NOMO-1 treated with dmso at 0.1 percent for 144 hours (cell line): Measurements from ENCODE around the gene BMP8A.
"Not testable (repeated sequence)": the region's sequence is repeated elsewhere in the genome, so short reads cannot be mapped to it uniquely, and the experiment has no call there.

Experiments used
- DNase-seq: peaks from one replicate; lab custom pipeline; 2025; ENCODE audit not compliant: unreplicated experiment; lab: John Stamatoyannopoulos, UW

The BMP8A gene

DNA sequence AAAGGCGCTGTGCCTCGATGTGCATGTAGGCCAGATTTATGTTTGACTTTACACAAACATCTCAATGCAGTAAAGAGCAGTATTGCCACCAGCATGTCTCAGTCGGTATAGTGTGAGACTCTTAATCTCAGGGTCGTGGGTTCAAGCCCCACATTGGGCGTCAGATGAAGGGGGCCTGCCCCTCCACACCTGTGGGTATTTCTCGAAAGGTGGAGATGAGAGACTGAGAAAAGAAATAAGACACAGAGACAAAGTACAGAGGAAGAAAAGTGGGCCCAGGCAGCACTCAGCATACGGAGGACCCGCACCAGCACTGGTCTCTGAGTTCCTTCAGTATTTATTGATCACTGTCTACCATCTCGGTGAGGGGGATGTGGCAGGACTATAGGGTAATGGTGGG lies 13.0 kb downstream of the BMP8A start:
- DNase-seq = not testable (repeated sequence)

GRCh38 chr1:39505289-39505688 lies 13.9 kb downstream of the BMP8A start:
- DNase-seq = no peak

DNA sequence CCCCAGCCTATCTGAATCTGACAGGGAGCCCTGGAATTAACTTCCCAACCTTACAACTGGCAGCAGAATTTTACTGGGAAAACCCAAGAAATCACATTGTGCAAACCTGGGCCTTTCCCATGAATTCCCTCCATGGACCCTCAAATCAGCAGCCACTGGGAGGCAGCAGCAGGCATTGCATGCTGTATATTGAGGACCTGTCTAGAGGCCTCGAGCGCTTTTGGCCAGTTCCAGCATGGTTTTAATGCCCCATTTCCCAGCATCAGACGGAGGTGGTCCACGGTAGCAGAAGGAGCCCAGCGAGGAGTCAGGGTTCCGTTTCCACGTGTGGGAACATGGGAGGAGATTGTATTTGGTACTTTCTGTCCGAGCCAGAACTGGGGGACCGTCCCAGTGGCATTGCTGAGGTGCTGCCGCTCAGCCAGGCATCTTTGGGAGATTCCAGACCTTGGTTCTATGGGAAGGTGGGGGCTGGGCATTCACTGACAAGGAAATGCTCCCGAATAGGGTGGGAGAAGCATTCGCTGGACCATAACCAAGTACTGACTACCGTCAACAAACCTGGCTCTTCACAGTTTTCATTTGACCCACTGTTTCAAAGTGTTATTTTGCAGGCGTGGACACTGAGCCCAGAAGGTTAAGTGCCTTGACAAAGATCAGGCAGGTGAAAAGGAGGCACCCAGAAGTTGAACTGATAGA lies 15.9 kb downstream of the BMP8A start:
- DNase-seq = no peak

GRCh38 chr1:39508266-39508665 lies 16.8 kb downstream of the BMP8A start:
- no peak for DNase-seq

DNA sequence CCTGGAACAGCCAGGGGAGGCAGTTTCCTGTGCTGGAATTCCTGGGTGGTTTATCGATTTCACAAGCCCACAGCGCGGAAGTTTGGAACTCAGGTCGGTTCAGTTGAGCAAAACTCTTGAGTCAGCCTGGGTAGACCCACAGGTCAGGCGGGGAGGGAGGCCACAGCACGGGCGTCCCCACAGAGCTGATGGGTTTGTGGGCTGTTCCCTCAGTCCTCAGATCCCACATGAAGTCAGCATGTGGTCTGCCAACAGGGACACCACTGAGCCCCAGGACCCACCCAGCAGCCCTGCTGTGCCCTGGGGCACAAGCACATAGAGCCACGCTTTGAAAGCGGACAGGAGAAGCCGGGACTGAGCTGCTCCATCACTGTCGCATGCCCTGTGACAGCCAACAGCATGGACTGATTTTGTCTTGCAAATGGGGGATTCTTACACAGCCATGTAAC lies 17.4 kb downstream of the BMP8A start:
- DNase-seq = no peak

GRCh38 chr1:39509360-39510009 lies 18.0 kb downstream of the BMP8A start:
- no peak for DNase-seq

- not testable (repeated sequence) for DNase-seq
Measured at GRCh38 chr1:39510570-39511186, 19.2 kb downstream of the BMP8A start.

GRCh38 chr1:39511477-39511876 lies 20.0 kb downstream of the BMP8A start:
- not testable (repeated sequence) for DNase-seq

DNA sequence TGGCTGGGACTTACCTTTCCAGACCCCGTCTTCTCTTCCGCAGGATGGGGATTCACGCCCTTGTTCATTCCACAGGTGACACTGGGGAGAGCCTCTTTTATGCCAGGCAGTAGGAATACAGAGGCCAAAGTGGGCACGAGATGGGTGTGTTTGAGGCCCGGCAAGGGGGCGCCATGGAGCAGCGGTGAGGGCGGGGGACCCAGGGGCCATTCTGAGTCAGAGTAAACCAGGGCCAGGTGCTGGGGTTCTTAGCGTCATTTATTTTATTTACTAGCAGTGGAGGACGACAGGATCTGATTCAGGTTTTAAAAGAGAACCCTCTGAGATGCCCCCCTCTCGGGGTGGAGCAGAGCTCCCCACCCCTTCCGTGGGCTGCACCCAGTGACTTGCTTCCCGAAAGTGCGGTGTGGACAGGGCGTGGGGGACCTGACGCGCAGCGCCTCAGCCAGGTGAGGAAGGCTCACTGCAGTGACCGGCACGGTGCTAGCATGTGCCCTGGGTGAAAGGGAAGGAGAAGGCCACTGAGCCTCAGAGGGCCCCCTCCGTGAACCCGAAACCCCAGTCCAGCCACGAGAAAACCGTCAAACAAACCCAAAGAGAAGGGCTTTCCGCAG lies 20.9 kb downstream of the BMP8A start:
- not testable (repeated sequence) for DNase-seq

GRCh38 chr1:39514710-39515124 lies 23.3 kb downstream of the BMP8A start:
- not testable (repeated sequence) for DNase-seq

- DNase-seq = not testable (repeated sequence)
Measured at GRCh38 chr1:39515131-39516086, 24.0 kb downstream of the BMP8A start.

DNA sequence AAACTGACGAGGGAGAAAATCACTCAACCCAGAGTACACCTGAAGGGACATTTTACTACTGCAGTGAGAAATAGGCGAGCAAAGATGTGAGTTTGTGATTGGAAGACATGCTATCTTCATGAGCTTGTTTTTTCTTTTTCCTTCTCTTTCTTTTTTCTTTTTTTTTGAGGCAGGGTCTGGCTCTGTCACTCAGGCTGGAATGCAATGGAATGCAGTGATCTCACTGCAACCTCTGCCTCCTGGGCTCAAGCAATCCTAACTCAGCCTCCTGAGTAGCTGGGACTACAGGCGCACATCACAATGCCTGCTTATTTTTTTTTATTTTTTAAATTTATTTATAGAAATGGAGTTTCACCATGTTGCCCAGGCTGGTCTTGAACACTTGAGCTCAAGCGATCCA lies 25.4 kb downstream of the BMP8A start:
- DNase-seq = not testable (repeated sequence)

GRCh38 chr1:39517936-39518335 lies 26.5 kb downstream of the BMP8A start:
- DNase-seq = not testable (repeated sequence)

DNA sequence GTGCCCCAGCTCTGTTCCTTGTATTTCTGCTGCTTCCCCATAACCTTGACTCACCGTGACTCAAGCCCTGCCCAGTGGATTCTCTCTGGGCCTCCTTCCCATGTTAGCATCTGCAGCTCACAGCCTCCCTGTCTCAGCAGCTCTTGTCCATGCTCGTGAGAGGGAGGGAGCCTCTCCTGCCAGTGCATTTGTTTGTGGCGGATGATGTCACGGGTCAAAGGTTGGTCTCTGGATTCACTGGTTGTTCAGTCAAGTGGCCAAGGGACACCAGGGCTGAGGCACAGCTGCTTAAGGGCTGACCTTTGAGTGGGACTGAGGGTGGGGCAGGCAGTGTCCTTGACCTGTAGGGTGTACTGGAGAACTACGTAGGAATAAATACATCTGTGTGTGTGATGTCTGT lies 27.9 kb downstream of the BMP8A start:
- DNase-seq = not testable (repeated sequence)

GRCh38 chr1:39522221-39522620 lies 30.8 kb downstream of the BMP8A start:
- DNase-seq = not testable (repeated sequence)

DNA sequence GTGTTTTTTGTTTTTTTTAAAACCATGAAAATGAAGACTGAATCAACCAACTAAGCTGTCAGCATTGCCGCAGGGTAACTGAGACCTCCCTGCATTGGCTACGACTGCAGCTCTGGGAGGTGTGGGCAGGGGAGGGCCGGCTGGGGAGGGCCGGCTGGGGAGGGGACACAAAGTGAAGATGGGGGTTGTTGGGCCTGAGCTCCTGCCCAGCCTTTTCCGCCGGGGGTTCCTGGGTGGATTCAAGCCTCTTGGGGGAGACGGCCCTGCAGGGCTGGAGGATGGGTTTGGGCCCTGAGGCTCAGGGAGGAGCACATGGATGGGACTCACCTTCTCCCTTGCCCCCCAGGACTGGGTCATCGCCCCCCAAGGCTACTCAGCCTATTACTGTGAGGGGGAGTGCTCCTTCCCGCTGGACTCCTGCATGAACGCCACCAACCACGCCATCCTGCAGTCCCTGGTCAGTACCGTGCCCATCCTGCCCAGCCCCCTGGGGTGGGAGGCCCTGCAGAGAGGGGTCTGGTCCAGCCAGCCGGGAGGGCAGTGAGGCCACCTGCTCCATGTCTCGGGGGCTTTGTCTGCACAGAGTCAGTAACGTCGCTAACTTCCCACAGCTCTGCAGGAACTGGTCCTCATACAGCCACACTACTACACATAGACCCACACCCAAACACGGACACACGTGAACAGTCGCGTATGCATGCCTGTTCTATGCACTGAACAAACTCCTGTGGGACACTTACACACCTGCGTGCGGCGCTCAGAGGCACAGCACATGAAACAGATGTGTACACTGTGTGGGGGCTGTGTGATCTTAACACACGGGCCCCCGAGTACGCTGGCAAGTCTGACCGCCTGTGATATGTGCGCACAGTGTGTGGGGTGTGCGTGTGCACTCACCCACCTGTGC lies 31.5 kb downstream of the BMP8A start:
- DNase-seq = no peak

- DNase-seq = no peak
Measured at GRCh38 chr1:39524171-39524570, 32.7 kb downstream of the BMP8A start.

- DNase-seq = no peak
Measured at GRCh38 chr1:39524591-39525365, 33.3 kb downstream of the BMP8A start.
